Neuron (in vitro differentiated cells): Measurements from ENCODE around the gene SURF6.

Experiments used
- H2AFZ ChIP-seq: one replicate; pipeline ENCODE4 v1.6.1; 2013; ENCODE audit warnings: low read depth, mild to moderate bottlenecking, inconsistent platforms, low read length, moderate library complexity
- H3K27me3 ChIP-seq: one replicate; pipeline ENCODE4 v1.6.1; 2013; ENCODE audit warnings: low read length; ENCODE audit not compliant: insufficient read depth
- H3K36me3 ChIP-seq: one replicate; pipeline ENCODE4 v1.6.1; 2013; ENCODE audit warnings: low read length; ENCODE audit not compliant: insufficient read depth
- H3K4me1 ChIP-seq: one replicate; pipeline ENCODE4 v1.6.1; 2013; ENCODE audit warnings: low read length; ENCODE audit not compliant: insufficient read depth
- H3K4me3 ChIP-seq: 2 replicates; pipeline ENCODE4 v1.5.1; 2013; ENCODE audit warnings: mild to moderate bottlenecking, low read length, moderate library complexity
- H3K9me3 ChIP-seq: one replicate; pipeline ENCODE4 v1.6.1; 2013; ENCODE audit warnings: low read length

SURF6 gene

DNA sequence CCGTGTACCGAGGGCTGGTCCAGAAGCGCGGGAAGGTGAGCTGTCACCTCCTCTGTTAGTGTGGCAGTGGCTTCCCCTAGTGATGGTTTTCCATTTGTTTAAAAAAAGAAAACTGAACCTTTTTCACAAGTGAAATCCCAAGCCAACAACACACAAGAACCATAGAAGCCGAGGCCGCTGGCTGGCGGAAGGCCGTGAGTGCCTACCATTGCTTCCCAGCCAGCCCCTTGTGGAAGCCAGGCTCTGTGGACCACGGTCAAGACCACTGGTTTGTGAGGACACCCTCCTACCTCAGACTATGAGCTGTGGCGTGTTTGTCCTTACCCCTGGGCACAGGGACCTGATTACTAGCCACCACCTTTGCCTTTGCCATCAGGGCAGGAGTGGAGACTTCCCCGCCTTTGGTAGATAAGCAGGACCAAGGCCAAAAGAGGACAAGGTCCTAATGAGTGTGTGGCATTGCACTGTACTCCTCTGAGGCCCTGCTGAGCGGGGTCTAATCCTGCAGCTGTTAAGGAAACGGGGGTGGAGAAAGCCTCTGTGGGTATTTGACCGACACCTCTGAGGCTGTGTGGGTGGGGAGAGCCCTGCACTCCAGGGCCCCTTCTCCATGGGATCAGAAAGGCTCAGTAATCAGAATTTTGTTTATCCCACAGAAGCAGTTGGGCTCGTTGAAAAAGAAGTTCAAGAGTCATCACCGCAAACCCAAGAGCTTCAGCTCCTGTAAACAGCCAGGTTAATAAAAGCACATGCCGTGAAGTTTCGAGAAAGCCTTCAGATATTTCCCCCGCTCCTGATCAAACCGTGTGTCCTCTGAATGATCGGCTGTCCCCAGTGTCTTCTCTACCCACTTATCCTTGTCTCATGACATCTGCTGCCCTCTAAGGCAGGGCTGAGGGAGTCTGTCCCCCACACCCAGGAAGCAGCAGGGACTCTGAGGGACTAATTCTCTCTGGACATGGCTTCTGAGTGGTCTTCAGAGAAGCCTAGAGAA, 24.7 kb upstream of the SURF6 start:
- Histone ChIP-seq H3K9me3 (no peaks in the 10 kb centered on the region), H3K4me3 (no peak overlapping the region), H3K4me1 (peaks cover 12% of the 10 kb centered on the region), H3K27me3 (no peaks in the 10 kb centered on the region), H2AFZ (no peak overlapping the region), H3K36me3 (peaks cover 72% of the 10 kb centered on the region)

DNA sequence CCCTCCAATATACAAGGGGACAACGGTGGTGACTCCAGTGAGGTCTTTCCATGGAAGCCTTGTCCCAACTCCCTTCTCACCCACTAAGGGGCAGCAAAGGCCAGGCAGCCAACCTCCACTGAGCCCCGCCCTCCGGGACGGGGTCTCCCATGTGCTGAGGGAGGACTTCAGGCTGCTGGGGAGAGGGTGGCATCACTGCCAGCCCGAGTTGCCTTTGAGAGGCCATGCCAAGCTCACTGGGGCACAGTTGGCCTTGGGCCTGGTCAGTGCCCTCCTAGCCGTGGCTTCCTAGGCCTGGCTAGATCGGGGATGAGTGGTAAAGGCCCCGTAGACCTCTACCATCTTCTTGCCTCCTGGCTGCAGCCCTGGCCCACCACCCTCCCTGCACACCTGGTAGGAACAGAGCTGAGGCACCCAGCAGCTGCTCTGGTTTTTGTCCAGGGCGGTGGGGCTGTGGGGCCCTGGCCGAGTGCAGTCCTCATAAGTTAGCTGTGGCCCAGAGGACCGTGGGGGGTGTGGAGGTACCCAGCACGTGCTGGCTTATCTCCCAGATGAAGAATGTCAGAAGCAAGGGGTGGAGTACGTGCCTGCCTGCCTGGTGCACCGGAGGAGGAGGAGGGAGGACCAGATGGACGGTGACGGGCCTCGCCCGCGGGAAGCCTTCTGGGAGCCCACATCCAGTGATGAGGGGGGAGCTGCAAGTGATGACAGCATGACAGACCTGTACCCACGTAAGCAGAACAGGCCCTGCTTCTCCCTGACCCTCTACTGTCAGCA, 23.6 kb upstream of the SURF6 start:
- H2AFZ ChIP-seq: no peak overlapping the region
- H3K36me3 ChIP-seq: peaks cover 64% of the 10 kb centered on the region
- peaks cover 14% of the 10 kb centered on the region for H3K4me1 ChIP-seq
- H3K27me3 ChIP-seq: no peaks in the 10 kb centered on the region
- H3K4me3 ChIP-seq: no peak overlapping the region
- no peaks in the 10 kb centered on the region for H3K9me3 ChIP-seq

DNA sequence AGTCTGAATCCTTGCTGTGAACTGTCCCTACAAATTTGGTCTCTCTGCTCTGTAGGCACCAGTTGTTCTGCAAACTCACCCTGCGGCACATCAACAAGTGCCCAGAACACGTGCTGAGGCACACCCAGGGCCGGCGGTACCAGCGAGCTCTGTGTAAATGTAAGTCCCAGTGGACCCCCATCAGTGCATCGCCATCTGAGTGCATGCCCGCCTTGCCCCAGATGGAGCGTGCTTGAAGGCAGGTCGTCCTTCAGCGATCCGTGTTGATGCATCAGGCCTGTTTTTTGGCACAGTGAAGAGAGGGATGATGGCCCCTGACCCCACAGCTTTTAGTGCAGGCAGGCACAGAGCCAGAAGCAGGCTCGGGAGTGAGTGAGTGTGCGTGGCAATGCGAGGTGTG, 21.7 kb upstream of the SURF6 start:
- no peak overlapping the region for H2AFZ ChIP-seq
- no peaks in the 10 kb centered on the region for H3K9me3 ChIP-seq
- peaks cover 14% of the 10 kb centered on the region for H3K4me1 ChIP-seq
- H3K4me3 ChIP-seq: peak overlapping the region; percentile 70
- no peaks in the 10 kb centered on the region for H3K27me3 ChIP-seq
- peaks cover 55% of the 10 kb centered on the region for H3K36me3 ChIP-seq

DNA sequence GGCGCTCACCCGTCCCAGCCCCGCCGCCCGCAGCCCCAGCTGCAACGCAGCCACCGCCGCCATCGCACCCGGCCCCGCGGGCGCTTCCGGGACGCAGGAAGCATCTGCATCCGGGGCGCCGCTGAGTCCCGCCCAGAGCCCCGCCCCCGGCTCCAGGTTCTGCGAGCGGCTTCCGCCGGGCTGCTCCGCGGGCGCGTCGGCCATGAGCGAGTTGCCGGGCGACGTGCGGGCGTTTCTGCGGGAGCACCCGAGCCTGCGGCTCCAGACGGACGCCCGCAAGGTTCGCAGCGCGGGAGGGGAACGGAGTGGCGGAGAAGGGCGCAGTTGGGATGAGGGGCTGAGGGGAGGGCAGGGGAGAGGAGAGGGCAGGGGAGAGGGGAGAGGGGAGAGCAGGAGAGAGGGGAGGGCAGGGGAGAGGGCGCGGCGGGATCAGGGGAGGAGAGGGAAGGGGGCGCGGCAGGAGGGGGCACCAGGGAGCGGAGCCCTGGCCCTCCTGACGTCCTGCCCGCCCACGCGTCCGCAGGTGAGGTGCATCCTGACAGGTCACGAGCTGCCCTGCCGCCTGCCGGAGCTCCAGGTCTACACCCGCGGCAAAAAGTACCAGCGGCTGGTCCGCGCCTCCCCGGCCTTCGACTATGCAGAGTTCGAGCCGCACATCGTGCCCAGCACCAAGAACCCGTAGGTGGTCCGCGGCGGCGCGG, 20.6 kb upstream of the SURF6 start, which contains the start of the genes SURF1 and SURF2:
TSS of gene SURF1 (minus strand) at position 97 of the 701 bp plus-strand sequence. CDS start at position 63, 34 bp downstream.
TSS of gene SURF2 (plus strand) at position 160 of the 701 bp plus-strand sequence. CDS start at position 203, 43 bp downstream.
- H2AFZ ChIP-seq: no peak within 1 kb of the TSS
- peaks cover 14% of the 10 kb centered on the region for H3K4me1 ChIP-seq
- H3K36me3 ChIP-seq: peaks cover 55% of the 10 kb centered on the region
- H3K4me3 ChIP-seq: peak within 1 kb of the TSS; percentile 70
- no peaks in the 10 kb centered on the region for H3K27me3 ChIP-seq
- H3K9me3 ChIP-seq: no peaks in the 10 kb centered on the region

DNA sequence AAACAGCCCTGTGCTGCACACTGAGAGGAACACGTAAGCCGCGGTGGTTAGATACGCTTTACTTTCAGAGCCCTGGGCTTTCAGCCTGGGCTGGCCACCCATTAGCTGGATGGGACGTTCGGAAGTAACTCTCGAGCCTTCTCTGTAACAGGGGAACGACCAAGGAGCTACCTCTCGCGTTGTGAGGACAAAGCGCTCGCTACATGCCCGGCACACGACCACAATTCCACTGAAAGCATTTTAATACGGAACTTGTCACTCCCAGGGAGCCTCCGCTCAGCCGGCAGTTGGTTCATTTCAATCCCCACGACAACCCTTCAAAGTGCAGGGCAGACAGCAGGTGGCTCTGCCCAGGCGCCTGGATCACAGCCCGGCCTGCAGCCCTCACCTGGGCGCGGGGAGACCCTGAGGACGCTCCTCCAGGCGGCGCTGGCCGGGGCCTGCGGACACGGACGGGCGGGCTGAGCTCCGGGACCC, 19.9 kb upstream of the SURF6 start:
- Histone ChIP-seq H2AFZ (no peak overlapping the region), H3K4me1 (peaks cover 14% of the 10 kb centered on the region), H3K4me3 (peak overlapping the region; percentile 70), H3K27me3 (no peaks in the 10 kb centered on the region), H3K36me3 (peaks cover 55% of the 10 kb centered on the region), H3K9me3 (no peaks in the 10 kb centered on the region)

DNA sequence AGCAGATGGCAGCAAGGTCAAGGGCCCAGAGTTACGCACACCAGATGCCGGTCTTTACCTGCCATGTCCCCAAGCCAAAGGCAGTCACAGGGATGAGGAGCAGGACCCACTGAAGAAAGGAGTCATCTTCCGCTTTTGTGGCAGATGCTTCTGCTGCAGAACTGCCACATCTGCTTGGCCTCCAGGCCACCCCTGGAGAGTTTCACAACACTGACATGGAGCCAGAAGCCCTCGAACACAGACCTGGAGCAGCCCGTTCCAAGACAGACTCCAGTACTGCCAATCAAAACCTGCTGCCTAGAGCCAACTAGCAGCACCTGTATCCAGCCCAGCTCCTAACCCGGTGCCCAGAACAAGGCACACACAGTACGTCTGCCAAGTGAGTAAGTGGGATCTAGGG, 18.8 kb upstream of the SURF6 start:
- H3K36me3 ChIP-seq: peaks cover 57% of the 10 kb centered on the region
- H3K27me3 ChIP-seq: no peaks in the 10 kb centered on the region
- H2AFZ ChIP-seq: no peak overlapping the region
- H3K9me3 ChIP-seq: no peaks in the 10 kb centered on the region
- H3K4me1 ChIP-seq: peaks cover 15% of the 10 kb centered on the region
- peak overlapping the region; percentile 70 for H3K4me3 ChIP-seq

DNA sequence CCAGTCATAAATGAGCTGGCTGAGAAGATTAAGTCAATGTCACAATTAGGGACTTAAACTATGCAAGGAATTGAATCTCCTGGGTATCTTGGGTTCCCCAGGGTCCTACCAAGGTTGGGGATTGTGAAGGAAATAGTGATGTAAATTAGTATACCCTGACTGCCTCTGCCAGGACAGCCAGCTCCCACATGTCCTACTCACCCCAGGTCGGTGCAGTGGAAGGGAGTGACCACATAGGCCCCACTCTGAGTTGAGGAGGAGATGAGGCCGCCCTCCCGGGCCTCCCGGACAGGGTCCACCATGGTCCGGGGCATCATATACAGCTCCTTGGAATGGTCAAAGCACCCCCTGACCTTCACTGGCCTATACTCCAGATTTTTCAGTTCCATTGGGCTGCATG, 17.6 kb upstream of the SURF6 start:
- Histone ChIP-seq H2AFZ (no peak overlapping the region), H3K36me3 (peaks cover 57% of the 10 kb centered on the region), H3K9me3 (no peaks in the 10 kb centered on the region), H3K4me1 (peaks cover 25% of the 10 kb centered on the region), H3K4me3 (no peak overlapping the region), H3K27me3 (no peaks in the 10 kb centered on the region)

DNA sequence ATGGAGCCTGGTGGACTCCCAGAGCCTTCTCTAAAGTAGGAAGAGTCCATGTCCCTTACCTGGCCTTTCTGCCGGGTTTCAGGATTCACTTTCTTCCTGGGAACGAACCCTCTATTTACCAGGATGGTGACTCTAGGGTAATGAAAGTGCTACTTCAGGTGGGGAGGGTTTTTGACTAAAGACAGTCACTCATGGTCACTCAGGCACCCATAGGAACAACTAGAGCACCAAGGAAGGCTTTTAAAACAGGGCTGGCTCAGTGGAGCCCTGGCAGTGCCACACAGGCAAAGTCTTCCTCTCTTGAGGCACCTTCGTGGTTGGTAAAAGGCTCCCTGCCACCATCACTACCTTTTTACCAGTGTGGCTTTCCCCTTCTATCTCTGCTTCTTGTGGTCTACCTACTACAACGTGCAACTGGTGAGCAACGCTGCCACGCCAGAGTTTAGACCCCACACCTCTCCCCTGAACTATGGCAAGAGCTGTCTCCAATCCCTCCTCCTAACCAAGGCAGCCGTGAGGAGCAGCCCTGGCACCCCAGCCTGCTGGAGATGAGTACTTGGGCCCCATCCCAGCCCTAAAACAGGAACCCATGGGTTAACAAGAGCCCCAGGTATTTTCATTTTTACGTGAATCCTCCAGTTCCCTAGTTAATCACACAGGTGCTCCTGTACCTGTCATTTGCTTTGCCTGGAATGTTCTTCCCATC, 16.8 kb upstream of the SURF6 start:
- H3K36me3 ChIP-seq: peaks cover 52% of the 10 kb centered on the region
- no peak overlapping the region for H2AFZ ChIP-seq
- no peak overlapping the region for H3K4me3 ChIP-seq
- no peaks in the 10 kb centered on the region for H3K27me3 ChIP-seq
- peaks cover 23% of the 10 kb centered on the region for H3K4me1 ChIP-seq
- no peaks in the 10 kb centered on the region for H3K9me3 ChIP-seq

DNA sequence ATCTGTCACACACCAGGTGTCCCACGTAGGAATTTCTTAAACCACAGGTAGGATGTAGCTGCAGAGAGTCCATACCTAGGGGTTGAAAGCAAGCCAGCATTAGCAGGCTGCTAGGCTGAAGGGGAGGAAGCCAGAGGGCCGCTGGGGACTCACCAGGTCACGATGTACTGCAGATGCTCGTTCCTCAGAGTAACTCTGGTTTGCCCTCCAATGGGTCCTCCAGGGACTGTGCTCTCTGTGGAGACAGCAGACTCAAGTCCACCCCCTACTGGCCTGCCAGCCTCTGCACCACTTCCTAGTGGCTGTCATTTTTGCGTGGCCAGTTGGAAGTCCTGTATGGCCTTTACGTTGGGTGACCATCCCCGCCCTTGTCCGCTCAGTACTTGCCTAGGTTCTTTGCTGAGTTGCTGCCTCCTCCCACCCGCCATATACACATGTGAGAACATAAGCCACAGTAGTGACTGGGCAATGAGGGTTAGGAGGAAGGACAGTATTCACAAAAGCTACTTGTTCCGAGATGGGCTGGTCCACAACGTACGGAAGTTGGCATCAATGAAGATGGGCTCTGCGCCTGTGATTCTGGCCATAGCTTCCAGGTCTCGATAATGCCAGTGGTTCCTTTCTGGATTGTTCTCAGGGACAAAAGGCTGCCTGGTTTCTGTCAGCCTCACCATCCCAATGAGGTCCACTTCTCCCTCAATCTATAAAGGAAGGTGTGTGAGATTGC, 16.1 kb upstream of the SURF6 start:
- H3K27me3 ChIP-seq: no peaks in the 10 kb centered on the region
- H3K9me3 ChIP-seq: no peaks in the 10 kb centered on the region
- peaks cover 16% of the 10 kb centered on the region for H3K4me1 ChIP-seq
- no peak overlapping the region for H2AFZ ChIP-seq
- no peak overlapping the region for H3K4me3 ChIP-seq
- H3K36me3 ChIP-seq: peaks cover 48% of the 10 kb centered on the region

DNA sequence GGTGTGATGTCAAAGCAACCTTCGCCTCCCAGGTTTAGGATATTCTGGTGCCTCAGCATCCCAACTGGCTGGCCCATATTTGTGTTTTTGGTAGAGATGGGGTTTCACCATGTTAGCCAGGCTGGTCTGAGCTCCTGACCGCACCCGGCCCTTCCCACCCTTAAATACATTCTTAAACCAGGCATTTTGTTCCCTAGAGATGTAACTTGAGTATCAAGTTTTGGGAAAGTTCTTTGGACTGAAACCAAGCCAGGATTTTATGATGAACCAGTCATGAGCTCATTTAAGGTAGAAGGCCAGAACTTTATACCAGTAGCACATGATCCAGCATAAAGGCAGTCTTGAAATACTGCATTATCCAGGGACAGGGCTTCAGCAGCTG, 15.5 kb upstream of the SURF6 start:
- peaks cover 48% of the 10 kb centered on the region for H3K36me3 ChIP-seq
- H3K9me3 ChIP-seq: no peaks in the 10 kb centered on the region
- no peaks in the 10 kb centered on the region for H3K27me3 ChIP-seq
- no peak overlapping the region for H3K4me3 ChIP-seq
- H3K4me1 ChIP-seq: peaks cover 19% of the 10 kb centered on the region
- H2AFZ ChIP-seq: no peak overlapping the region

DNA sequence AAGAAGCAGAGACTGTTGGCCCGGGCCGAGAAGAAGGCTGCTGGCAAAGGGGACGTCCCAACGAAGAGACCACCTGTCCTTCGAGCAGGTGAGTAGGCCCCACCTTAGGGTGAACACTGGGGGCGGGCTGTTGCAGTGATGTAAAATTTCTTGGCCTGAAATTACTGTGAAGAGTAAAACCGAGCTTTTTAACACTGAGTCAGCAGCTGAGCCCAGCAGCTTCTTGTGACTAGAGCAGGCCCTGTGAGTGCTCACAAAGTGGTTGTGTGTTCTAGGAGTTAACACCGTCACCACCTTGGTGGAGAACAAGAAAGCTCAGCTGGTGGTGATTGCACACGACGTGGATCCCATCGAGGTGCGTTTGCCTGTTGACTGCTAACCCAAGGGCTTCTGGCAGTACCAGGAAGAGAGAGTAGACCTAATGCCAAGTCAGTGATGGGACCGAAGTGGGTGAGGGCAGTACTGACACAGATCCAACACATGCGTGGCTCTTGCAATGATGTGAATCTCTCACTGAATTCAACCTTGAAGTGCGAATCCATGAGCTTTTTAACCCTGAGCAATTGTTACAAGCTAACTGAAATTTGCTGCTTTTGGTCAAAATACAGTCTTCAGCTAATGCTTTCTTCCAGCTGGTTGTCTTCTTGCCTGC, 14.1 kb upstream of the SURF6 start:
- H3K4me1 ChIP-seq: peaks cover 23% of the 10 kb centered on the region
- H2AFZ ChIP-seq: no peak overlapping the region
- H3K27me3 ChIP-seq: no peaks in the 10 kb centered on the region
- no peaks in the 10 kb centered on the region for H3K9me3 ChIP-seq
- peak overlapping the region; percentile 5 for H3K4me3 ChIP-seq
- peaks cover 57% of the 10 kb centered on the region for H3K36me3 ChIP-seq
